Measurements from ENCODE around the gene CLSTN2.

CLSTN2 gene

DNA sequence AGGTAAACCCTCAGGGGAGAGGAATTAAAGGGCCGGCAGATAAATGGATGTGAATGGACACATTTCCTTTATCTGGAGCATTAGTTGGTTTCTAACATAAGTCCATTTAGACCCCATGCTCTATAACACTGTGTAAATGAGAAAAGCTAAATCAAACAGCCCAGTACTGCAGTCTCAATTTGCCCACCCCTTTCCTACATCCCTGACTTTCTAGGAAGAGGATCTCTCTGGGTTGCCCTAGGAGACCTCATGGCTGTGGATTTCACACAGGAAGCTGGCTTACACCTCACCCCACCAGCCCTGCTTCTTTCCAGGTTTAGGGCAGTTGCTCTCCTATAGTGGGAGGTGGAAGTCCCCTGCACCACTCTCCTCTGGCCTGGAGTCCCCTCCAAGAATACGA is 126.2 kb downstream of the CLSTN2 start:
- no peak for TF ChIP-seq FOXP2 (optimal IDR thresholded peaks at IDR 0.05; ENCODE audit: borderline replicate concordance, extremely low read depth, extremely low read length, insufficient read depth)
- TF ChIP-seq TAF1 (IDR thresholded peaks at IDR 0.05; ENCODE audit: borderline replicate concordance, insufficient read depth, low read length) = no peak
- no peak for TF ChIP-seq POLR2AphosphoS5 (IDR thresholded peaks at IDR 0.05; ENCODE audit: low read depth, low read length)
- TF ChIP-seq SIN3A (IDR thresholded peaks at IDR 0.05; ENCODE audit: borderline replicate concordance, insufficient read depth, low read length) = no peak
- no peak for TF ChIP-seq REST (IDR thresholded peaks at IDR 0.05; ENCODE audit: insufficient read depth in 1 of 2, low read depth in 2 of 2, low read length in 2 of 2)

GRCh38 chr3:140062461-140062860 is 127.5 kb downstream of the CLSTN2 start:
- TF ChIP-seq FOXP2 (optimal IDR thresholded peaks at IDR 0.05; ENCODE audit: borderline replicate concordance, extremely low read depth, extremely low read length, insufficient read depth) (no peak), TAF1 (IDR thresholded peaks at IDR 0.05; ENCODE audit: borderline replicate concordance, insufficient read depth, low read length) (no peak), SIN3A (IDR thresholded peaks at IDR 0.05; ENCODE audit: borderline replicate concordance, insufficient read depth, low read length) (no peak)

DNA sequence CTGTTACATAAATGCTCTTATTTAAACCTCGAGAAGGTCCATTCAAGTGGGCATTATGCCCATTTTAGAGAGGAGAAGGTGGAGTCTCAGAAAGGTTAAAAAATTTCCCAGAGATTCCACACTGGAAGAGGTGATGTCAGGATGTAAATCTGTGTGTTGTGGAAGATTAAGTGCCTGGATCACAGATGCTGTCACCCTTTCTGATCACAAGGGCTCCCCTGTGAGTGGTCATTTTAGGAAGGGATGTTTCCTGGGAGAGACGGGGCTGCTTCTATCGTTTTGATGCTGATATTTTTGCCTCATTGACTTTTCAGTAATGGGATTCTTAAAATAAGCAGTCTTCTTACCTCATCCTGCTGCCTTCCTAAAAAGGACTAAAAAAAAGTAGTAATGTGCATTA is 132.5 kb downstream of the CLSTN2 start:
- TF ChIP-seq FOXP2 (optimal IDR thresholded peaks at IDR 0.05; ENCODE audit: borderline replicate concordance, extremely low read depth, extremely low read length, insufficient read depth) (no peak), REST (IDR thresholded peaks at IDR 0.05; ENCODE audit: insufficient read depth in 1 of 2, low read depth in 2 of 2, low read length in 2 of 2) (no peak), SIN3A (IDR thresholded peaks at IDR 0.05; ENCODE audit: borderline replicate concordance, insufficient read depth, low read length) (no peak), POLR2AphosphoS5 (IDR thresholded peaks at IDR 0.05; ENCODE audit: low read depth, low read length) (no peak)

GRCh38 chr3:140068494-140069017 is 133.6 kb downstream of the CLSTN2 start:
- TF ChIP-seq REST (IDR thresholded peaks at IDR 0.05; ENCODE audit: insufficient read depth in 1 of 2, low read depth in 2 of 2, low read length in 2 of 2) (no peak), FOXP2 (optimal IDR thresholded peaks at IDR 0.05; ENCODE audit: borderline replicate concordance, extremely low read depth, extremely low read length, insufficient read depth) (no peak), SIN3A (IDR thresholded peaks at IDR 0.05; ENCODE audit: borderline replicate concordance, insufficient read depth, low read length) (no peak)

DNA sequence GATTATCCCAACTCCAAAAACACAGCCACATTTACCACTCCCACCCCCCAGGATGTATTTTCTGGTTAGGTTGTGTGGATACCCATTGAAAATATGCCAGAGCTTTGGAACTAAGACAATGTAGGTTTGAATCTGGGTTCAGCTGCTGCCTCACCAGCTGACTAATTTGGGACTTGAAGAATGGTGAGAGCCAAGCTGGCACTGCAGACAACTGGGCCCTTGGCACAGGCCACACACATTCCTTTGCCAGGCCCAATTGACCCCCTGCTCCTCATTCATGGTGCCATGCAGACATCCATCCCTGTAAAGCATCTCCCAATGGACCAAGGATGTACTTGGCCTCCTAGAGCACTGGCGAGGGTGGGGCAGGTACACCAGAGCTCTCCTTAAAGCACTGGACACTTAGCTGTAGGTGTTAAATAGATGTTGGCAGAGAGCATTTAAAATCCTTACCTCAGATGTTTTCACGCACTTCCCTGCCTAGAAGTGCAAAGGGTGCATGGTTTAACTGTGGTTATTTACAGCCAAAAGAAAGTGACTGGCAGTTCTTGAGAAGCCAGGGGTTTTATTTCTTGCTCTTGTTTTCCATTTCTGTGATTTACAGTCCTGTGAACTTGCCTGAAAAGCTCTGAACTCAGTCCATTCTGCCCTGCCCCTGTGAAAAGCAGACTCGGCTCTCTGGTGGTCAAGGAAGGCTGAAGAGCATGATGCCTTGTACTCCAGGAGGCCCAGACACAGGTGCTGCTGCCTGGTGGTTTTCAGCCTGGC is 138.5 kb downstream of the CLSTN2 start:
- no peak for TF ChIP-seq SIN3A (IDR thresholded peaks at IDR 0.05; ENCODE audit: borderline replicate concordance, insufficient read depth, low read length)
- no peak for TF ChIP-seq REST (IDR thresholded peaks at IDR 0.05; ENCODE audit: insufficient read depth in 1 of 2, low read depth in 2 of 2, low read length in 2 of 2)
- no peak for TF ChIP-seq POLR2AphosphoS5 (IDR thresholded peaks at IDR 0.05; ENCODE audit: low read depth, low read length)
- no peak for TF ChIP-seq TAF1 (IDR thresholded peaks at IDR 0.05; ENCODE audit: borderline replicate concordance, insufficient read depth, low read length)
- no peak for TF ChIP-seq FOXP2 (optimal IDR thresholded peaks at IDR 0.05; ENCODE audit: borderline replicate concordance, extremely low read depth, extremely low read length, insufficient read depth)
